Gastroesophageal sphincter (tissue), 3 donors: ENCODE results near the gene PLD5.

Experiments
- CTCF ChIP-seq, 4 experiments: fragments of 200-600 bp in 2 of 4; fragments of 450-650 bp in 2 of 4; sonication (generic) in 1 of 4; IDR thresholded peaks; one replicate each; pipeline ENCODE4 v1.5.1; 2017 to 2019; ENCODE audit warnings: antibody characterized with exemption in 4 of 4, mild to moderate bottlenecking in 2 of 4, moderate library complexity in 2 of 4
- EP300 ChIP-seq: sonication (generic); formaldehyde crosslinking; IDR thresholded peaks from one replicate; pipeline ENCODE4 v1.6.1; 2017; ENCODE audit warnings: antibody characterized with exemption, mild to moderate bottlenecking
- POLR2A ChIP-seq, 2 donors: fragments of 450-650 bp; IDR thresholded peaks; one replicate each; pipeline ENCODE4 v1.6.1; 2017; ENCODE audit warnings: antibody characterized with exemption in 2 of 2, mild to moderate bottlenecking in 2 of 2, moderate library complexity in 1 of 2
- POLR2AphosphoS5 ChIP-seq: sonication (generic); formaldehyde crosslinking; IDR thresholded peaks from one replicate; pipeline ENCODE4 v1.6.1; 2017; ENCODE audit warnings: antibody characterized with exemption

GRCh38 chr1:242224461-242224860 is 300.0 kb downstream of the PLD5 start:
- no peak for TF ChIP-seq EP300
- TF ChIP-seq CTCF (IDR thresholded peaks at IDR 0.05) = no peak
- TF ChIP-seq POLR2A (IDR thresholded peaks at IDR 0.05) = no peak
- TF ChIP-seq POLR2AphosphoS5 = no peak
